Esophagus muscularis mucosa (tissue), 4 donors: ENCODE data around the gene ENO1. TPM values are rescaled to one million over a fixed set of nuclear protein-coding genes. Genes with fewer than 3 reads are reported as not detected.

Source experiments
- DNase-seq: peaks from one replicate; pipeline ENCODE4 v3.0.0-alpha.2; 2017; ENCODE audit errors: extremely low spot score
- H3K27ac ChIP-seq, 4 donors: fragments of 200-600 bp; sonication (generic); replicated peaks in 1 of 4; 1 replicate in 3 of 4; 2 replicates in 1 of 4; pipeline ENCODE4 v1.5.1; 2016 to 2019; ENCODE audit warnings: mild to moderate bottlenecking in 1 of 4
- H3K27me3 ChIP-seq, 4 donors: fragments of 200-600 bp; sonication (generic); one replicate each; pipeline versions ENCODE4 v1.5.1 to v1.6.0; 2016 to 2019
- H3K36me3 ChIP-seq, 4 donors: fragments of 200-600 bp; sonication (generic); one replicate each; pipeline ENCODE4 v1.5.1; 2016 to 2019
- H3K4me1 ChIP-seq, 4 donors: fragments of 200-600 bp; sonication (generic); one replicate each; pipeline ENCODE4 v1.5.1; 2016 to 2019
- H3K4me3 ChIP-seq, 4 donors: fragments of 200-600 bp; sonication (generic); 1 replicate in 2 of 4; 2 replicates in 2 of 4; pipeline ENCODE4 v1.5.1; 2016 to 2019; ENCODE audit warnings: mild to moderate bottlenecking in 4 of 4, moderate library complexity in 1 of 4
- H3K9me3 ChIP-seq, 4 donors: fragments of 200-600 bp; sonication (generic); 1 replicate in 3 of 4; 2 replicates in 1 of 4; pipeline ENCODE4 v1.5.1; 2016 to 2019
- EP300 ChIP-seq: sonication (generic); formaldehyde crosslinking; IDR thresholded peaks from one replicate; pipeline ENCODE4 v1.6.1; 2017; ENCODE audit warnings: antibody characterized with exemption
- POLR2A ChIP-seq: fragments of 450-650 bp; IDR thresholded peaks from one replicate; pipeline ENCODE4 v1.6.1; 2017; ENCODE audit warnings: antibody characterized with exemption, moderate library complexity, mild to moderate bottlenecking, low read depth
- POLR2AphosphoS5 ChIP-seq, 2 donors: sonication (generic); formaldehyde crosslinking; IDR thresholded peaks; one replicate each; pipeline ENCODE4 v1.6.1; 2017; ENCODE audit warnings: antibody characterized with exemption in 2 of 2
- WGBS: methylation state at CpG from one replicate; pipeline ENCODE4 v1.1.5; 2018; 5-methylcytosine and 5-hydroxymethylcytosine counted together
- intact Hi-C: fragments of 100-400 bp; cut with DNase I; formaldehyde crosslinking; loops from one replicate; pipeline ENCODE4 v1.15.1; 2023
- total RNA-seq, 4 donors: library from RNA; depleted of rRNA; stranded (reverse); fragments of >200 nt; gene quantifications; one replicate each; pipeline versions ENCODE4 v1.1.0 to v1.2.1, GENCODE V29; 2016
- TF ChIP-seq, protein P1 (sequence below), 3 experiments: fragments of 200-600 bp in 2 of 3; fragments of 450-650 bp in 1 of 3; sonication (generic) in 2 of 3; IDR thresholded peaks; one replicate each; pipeline ENCODE4 v1.5.1; 2017 to 2019; ENCODE audit warnings: antibody characterized with exemption in 3 of 3, mild to moderate bottlenecking in 2 of 3, moderate library complexity in 1 of 3

ENO1 gene
- total RNA-seq, 4 donors from 2014 or later: 595 to 895 (median 621) TPM

- WGBS: 10% methylated on average over 4 of the region's 4 CpGs
- peaks cover 39 to 58% (median 54%) of the 10 kb centered on the region in 4 donors for H3K4me1 ChIP-seq
- TF ChIP-seq EP300: no peak
- TF ChIP-seq POLR2A: no peak
- TF ChIP-seq, protein P1, sequence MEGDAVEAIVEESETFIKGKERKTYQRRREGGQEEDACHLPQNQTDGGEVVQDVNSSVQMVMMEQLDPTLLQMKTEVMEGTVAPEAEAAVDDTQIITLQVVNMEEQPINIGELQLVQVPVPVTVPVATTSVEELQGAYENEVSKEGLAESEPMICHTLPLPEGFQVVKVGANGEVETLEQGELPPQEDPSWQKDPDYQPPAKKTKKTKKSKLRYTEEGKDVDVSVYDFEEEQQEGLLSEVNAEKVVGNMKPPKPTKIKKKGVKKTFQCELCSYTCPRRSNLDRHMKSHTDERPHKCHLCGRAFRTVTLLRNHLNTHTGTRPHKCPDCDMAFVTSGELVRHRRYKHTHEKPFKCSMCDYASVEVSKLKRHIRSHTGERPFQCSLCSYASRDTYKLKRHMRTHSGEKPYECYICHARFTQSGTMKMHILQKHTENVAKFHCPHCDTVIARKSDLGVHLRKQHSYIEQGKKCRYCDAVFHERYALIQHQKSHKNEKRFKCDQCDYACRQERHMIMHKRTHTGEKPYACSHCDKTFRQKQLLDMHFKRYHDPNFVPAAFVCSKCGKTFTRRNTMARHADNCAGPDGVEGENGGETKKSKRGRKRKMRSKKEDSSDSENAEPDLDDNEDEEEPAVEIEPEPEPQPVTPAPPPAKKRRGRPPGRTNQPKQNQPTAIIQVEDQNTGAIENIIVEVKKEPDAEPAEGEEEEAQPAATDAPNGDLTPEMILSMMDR (IDR thresholded peaks at IDR 0.05): no peak
- no peak for TF ChIP-seq POLR2AphosphoS5 (IDR thresholded peaks at IDR 0.05)
- H3K4me3 ChIP-seq: peak overlapping the region; percentile 69 to 89 (median 83)
- no peaks in the 10 kb centered on the region for H3K36me3 ChIP-seq
- intact Hi-C loops: no loop called here
- H3K27ac ChIP-seq: peak overlapping the region; percentile 93 to 98 (median 97)
- no peaks in the 10 kb centered on the region for H3K27me3 ChIP-seq
- DNase-seq: peak; percentile 77
- H3K9me3 ChIP-seq: no peaks in the 10 kb centered on the region
These were observed 60.1 kb downstream of the ENO1 start for GRCh38 chr1:8818325-8818775.

- Histone ChIP-seq H3K9me3 (no peaks in the 10 kb centered on the region), H3K36me3 (no peaks in the 10 kb centered on the region), H3K4me1 (peaks cover 39 to 58% (median 54%) of the 10 kb centered on the region in 4 donors), H3K27ac (peak within 1 kb of the TSS; percentile 93 to 98 (median 97)), H3K27me3 (no peaks in the 10 kb centered on the region), H3K4me3 (peak within 1 kb of the TSS; percentile 69 to 89 (median 83))
- DNase-seq: peak; percentile 98
- under 1% methylated on average over 43 of the region's 82 CpGs for WGBS
- TF ChIP-seq, protein P1 (IDR thresholded peaks at IDR 0.05): peak in 2 of 3 experiments; percentile 4 to 19
- TF ChIP-seq POLR2AphosphoS5 (IDR thresholded peaks at IDR 0.05) (peak; percentile 95 to 99), EP300 (no peak), POLR2A (peak; percentile 94)
- intact Hi-C loops: no loop called here
These were observed 60.8 kb downstream of the ENO1 start, which contains the start of gene RERE for GRCh38 chr1:8817412-8818324. Gene RERE (minus strand): TSS chr1:8817640.

GRCh38 chr1:8816831-8817411, 61.6 kb downstream of the ENO1 start:
- Histone ChIP-seq H3K27ac (peak overlapping the region; percentile 93 to 98 (median 97)), H3K27me3 (no peaks in the 10 kb centered on the region), H3K4me3 (peak overlapping the region; percentile 69 to 89 (median 83)), H3K36me3 (no peaks in the 10 kb centered on the region), H3K9me3 (no peaks in the 10 kb centered on the region), H3K4me1 (peaks cover 38 to 58% (median 55%) of the 10 kb centered on the region in 4 donors)
- TF ChIP-seq, protein P1 (IDR thresholded peaks at IDR 0.05): peak in 1 of 3 experiments; percentile 4
- no peak for TF ChIP-seq EP300
- TF ChIP-seq POLR2AphosphoS5 (IDR thresholded peaks at IDR 0.05): no peak
- intact Hi-C loops: no loop called here
- WGBS: 1% methylated on average over 37 of the region's 41 CpGs
- DNase-seq: no peak

DNA sequence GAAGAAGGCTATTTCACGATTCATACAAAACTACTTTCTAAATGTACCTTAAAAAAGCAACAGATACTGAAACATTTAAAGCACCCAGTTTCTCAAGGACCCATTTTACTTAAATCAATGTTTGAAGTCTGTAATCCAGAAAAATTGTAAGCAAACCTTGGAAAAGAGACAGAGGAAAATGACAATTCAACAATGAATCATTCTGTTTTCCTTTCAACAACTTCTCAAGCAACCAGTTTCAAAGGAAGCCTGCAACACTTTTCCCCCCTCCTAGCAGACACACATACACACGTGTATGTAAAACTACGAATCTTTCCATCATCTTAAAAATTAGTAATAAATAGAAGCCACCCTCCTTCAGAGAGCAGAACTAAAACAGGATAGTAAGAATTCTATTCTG, 62.2 kb downstream of the ENO1 start:
- 1% methylated on average over 3 of the region's 3 CpGs for whole genome bisulfite sequencing
- peak overlapping the region; percentile 69 to 89 (median 83) for H3K4me3 ChIP-seq
- H3K27me3 ChIP-seq: no peaks in the 10 kb centered on the region
- intact Hi-C loops: no loop called here
- DNase-seq: no peak
- peaks cover 38 to 64% (median 59%) of the 10 kb centered on the region in 4 donors for H3K4me1 ChIP-seq
- H3K9me3 ChIP-seq: no peaks in the 10 kb centered on the region
- peak overlapping the region; percentile 93 to 98 (median 97) for H3K27ac ChIP-seq
- H3K36me3 ChIP-seq: no peaks in the 10 kb centered on the region
- TF ChIP-seq POLR2AphosphoS5 (IDR thresholded peaks at IDR 0.05) (no peak), EP300 (no peak), POLR2A (no peak)
- TF ChIP-seq, protein P1 (IDR thresholded peaks at IDR 0.05): no peak
